GM12801 (cell line): Measurements from ENCODE around the gene POLG2.

Experiments used
- CTCF ChIP-seq: IDR thresholded peaks from one replicate; pipeline ENCODE4 v1.5.1; 2011; ENCODE audit warnings: control low read depth; ENCODE audit not compliant: insufficient read length; ENCODE audit errors: extremely low read depth

The POLG2 gene

GRCh38 chr17:64515829-64516228 is 19.0 kb upstream of the POLG2 start:
- TF ChIP-seq CTCF = no peak

DNA sequence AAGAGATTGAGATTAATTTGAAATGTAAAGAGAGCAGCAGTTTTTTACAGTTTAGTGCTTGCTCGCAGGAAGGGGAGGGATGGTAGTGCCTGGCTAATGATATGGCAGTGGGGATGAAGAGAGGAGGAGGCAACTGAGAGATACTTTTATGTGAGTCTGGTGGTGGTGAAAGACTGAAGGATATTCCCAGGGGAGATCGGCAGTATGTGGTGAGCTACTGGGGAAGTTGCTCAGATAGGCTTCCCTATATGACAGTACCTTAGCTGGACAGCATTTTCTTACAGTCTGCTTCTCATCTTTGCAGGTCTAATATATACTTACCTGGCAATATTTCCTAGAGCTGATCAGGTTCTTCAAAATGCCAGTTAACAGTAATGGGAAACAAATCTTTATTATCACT is 18.6 kb upstream of the POLG2 start:
- TF ChIP-seq CTCF = no peak

- TF ChIP-seq CTCF = no peak
Measured at GRCh38 chr17:64509179-64509578, 12.3 kb upstream of the POLG2 start.

DNA sequence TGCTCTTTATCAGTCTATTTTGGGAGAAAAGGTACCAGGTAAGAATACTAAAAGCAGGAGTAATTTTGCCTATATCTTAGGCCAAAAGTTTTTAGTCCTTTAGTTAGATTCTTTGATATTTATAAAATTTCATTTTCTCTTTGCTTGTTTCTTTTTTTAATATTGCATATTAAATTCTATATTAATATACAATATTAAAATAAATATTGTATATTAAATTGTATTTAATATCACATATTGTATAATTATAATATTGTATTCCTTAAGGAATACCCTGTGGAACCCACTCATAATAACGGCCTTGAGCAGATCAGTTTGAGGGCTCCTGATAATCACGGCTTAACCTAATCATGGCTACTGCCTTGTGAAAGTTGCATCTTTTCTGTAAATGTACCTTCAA is 11.8 kb upstream of the POLG2 start:
- TF ChIP-seq CTCF = no peak

GRCh38 chr17:64507413-64507782 is 10.5 kb upstream of the POLG2 start:
- TF ChIP-seq CTCF = no peak

GRCh38 chr17:64506576-64507412 is 9.9 kb upstream of the POLG2 start, which contains the start of gene CEP95:
Gene CEP95 (plus strand): TSS chr17:64506977. CDS start chr17:64507098, 121 bp downstream.
- TF ChIP-seq CTCF = no peak

DNA sequence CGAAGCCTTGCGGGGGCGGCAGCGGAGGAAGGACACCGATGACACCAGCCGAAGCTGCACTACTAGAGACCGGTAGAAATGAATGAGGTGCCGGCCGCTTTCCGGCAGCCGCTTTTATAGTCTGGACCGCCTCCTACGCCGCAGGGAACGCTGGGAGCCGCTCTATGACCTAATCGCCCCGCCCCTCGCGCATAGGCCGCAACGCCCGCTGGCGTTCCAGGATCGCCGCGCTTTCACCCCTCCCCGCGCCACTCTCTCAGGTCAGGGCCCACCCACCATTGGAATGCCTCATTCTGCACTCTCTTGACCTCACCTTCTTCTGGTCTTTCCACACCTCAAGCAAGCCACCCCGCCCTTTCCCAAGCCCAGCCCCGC is 9.3 kb upstream of the POLG2 start, which contains the start of gene DDX5:
DDX5 (minus strand) TSS at position 89 of the 375 bp plus-strand sequence. CDS start 170 bp downstream, outside the sequence.
- TF ChIP-seq CTCF = no peak
